B cell (primary cell): Measurements from ENCODE around the gene UBE2F. TPM values are rescaled to one million over a fixed set of nuclear protein-coding genes. Genes with fewer than 3 reads are reported as not detected.
A peak's percentile ranks its signal among the peaks of the same experiment; 100 is the strongest.

Source experiments
- ATAC-seq: fragments of 200-7000 bp; cut with Tn5 transposase; one replicate; pipeline ENCODE4 v1.10.0; 2021; ENCODE audit warnings: low read depth, mild to moderate bottlenecking, moderate number of reproducible peaks, moderate library complexity
- CTCF ChIA-PET: fragments of 350-600 bp; sonication (Branson Sonifier 250); formaldehyde crosslinking; loops from one replicate; lab custom pipeline; 2021; ENCODE audit warnings: antibody characterized with exemption, inconsistent platforms; lab: Charles Lee
- POLR2A ChIA-PET: fragments of 350-600 bp; sonication (Branson Sonifier 250); formaldehyde crosslinking; loops from one replicate; lab custom pipeline; 2021; ENCODE audit warnings: antibody characterized with exemption; lab: Charles Lee
- DNase-seq: peaks from one replicate; pipeline ENCODE4 v3.0.0; 2013
- H2AFZ ChIP-seq: 2 replicates; pipeline ENCODE4 v1.6.1; 2012; ENCODE audit warnings: mild to moderate bottlenecking, low read depth, low read length; ENCODE audit not compliant: insufficient read depth, poor library complexity, severe bottlenecking
- H3K27ac ChIP-seq, 2 donors: 1 replicate in 1 of 2; 2 replicates in 1 of 2; pipeline ENCODE4 v1.5.1; 2012 to 2013; ENCODE audit warnings: low read length in 2 of 2, mild to moderate bottlenecking in 2 of 2, moderate library complexity in 1 of 2
- H3K27me3 ChIP-seq, 4 experiments: fragments of 200-600 bp in 1 of 4; sonication (generic) in 1 of 4; replicated peaks in 1 of 4; 1 replicate in 2 of 4; 2 replicates in 2 of 4; pipeline versions ENCODE4 v1.6.1 to v1.7.0; 2013 to 2016; ENCODE audit warnings: low read length in 3 of 4, mild to moderate bottlenecking in 2 of 4, mixed read lengths in 1 of 4, moderate library complexity in 1 of 4; ENCODE audit not compliant: insufficient read depth in 4 of 4, control insufficient read depth in 3 of 4; ENCODE audit errors: control extremely low read depth in 1 of 4
- H3K36me3 ChIP-seq, 2 experiments: replicated peaks in 1 of 2; 1 replicate in 1 of 2; 2 replicates in 1 of 2; pipeline versions ENCODE4 v1.6.1 to v1.7.1; 2013; ENCODE audit warnings: low read length in 1 of 2; ENCODE audit not compliant: insufficient read depth in 2 of 2, control insufficient read depth in 1 of 2; ENCODE audit errors: control extremely low read depth in 1 of 2, extremely low read depth in 1 of 2
- H3K4me1 ChIP-seq, 2 donors: fragments of 200-600 bp in 1 of 2; sonication (generic) in 1 of 2; 1 replicate in 1 of 2; 2 replicates in 1 of 2; pipeline versions ENCODE4 v1.5.1 to v1.6.1; 2013 to 2017; ENCODE audit warnings: low read length in 2 of 2; ENCODE audit not compliant: control insufficient read depth in 2 of 2, insufficient read depth in 2 of 2
- H3K4me2 ChIP-seq: replicated peaks from 2 replicates; pipeline ENCODE3; 2012; ENCODE audit warnings: mild to moderate bottlenecking, low read depth, low read length; ENCODE audit not compliant: poor library complexity, severe bottlenecking
- H3K4me3 ChIP-seq, 5 experiments: fragments of 200-600 bp in 1 of 5; sonication (generic) in 1 of 5; 1 replicate in 3 of 5; 2 replicates in 2 of 5; pipeline versions ENCODE4 v1.5.1 to v1.7.0; 2011 to 2016; ENCODE audit warnings: low read length in 4 of 5, mild to moderate bottlenecking in 4 of 5, low read depth in 2 of 5, control low read depth in 1 of 5, moderate library complexity in 1 of 5; ENCODE audit not compliant: insufficient read depth in 1 of 5; ENCODE audit errors: control extremely low read depth in 1 of 5, extremely low read depth in 1 of 5
- H3K79me2 ChIP-seq: fragments of 200-600 bp; sonication (generic); one replicate; pipeline ENCODE4 v1.6.0; 2016; ENCODE audit warnings: low read length; ENCODE audit not compliant: control insufficient read depth, insufficient read depth
- H3K9ac ChIP-seq: fragments of 200-600 bp; sonication (generic); 2 replicates; pipeline ENCODE4 v1.6.1; 2017; ENCODE audit warnings: mild to moderate bottlenecking, low read length, moderate library complexity
- H3K9me3 ChIP-seq, 3 donors: one replicate each; pipeline versions ENCODE4 v1.6.1 to v1.7.1; 2013; ENCODE audit warnings: low read length in 2 of 3; ENCODE audit not compliant: control insufficient read depth in 2 of 3, insufficient read depth in 1 of 3; ENCODE audit errors: control extremely low read depth in 1 of 3
- H4K20me1 ChIP-seq: 2 replicates; pipeline ENCODE4 v1.6.0; 2012; ENCODE audit warnings: mild to moderate bottlenecking, low read length; ENCODE audit not compliant: insufficient read depth, control insufficient read depth, poor library complexity, severe bottlenecking
- H3K27ac Mint-ChIP-seq: one replicate; pipeline ENCODE4 v1.8.0; 2021; ENCODE audit warnings: mixed read lengths
- H3K27me3 Mint-ChIP-seq: one replicate; pipeline ENCODE4 v1.8.0; 2021; ENCODE audit warnings: mixed read lengths
- H3K4me1 Mint-ChIP-seq: one replicate; pipeline ENCODE4 v1.8.0; 2021; ENCODE audit warnings: mixed read lengths
- H3K4me3 Mint-ChIP-seq: one replicate; pipeline ENCODE4 v1.8.0; 2021; ENCODE audit warnings: mixed read lengths
- H3K9me3 Mint-ChIP-seq: one replicate; pipeline ENCODE4 v1.8.0; 2022; ENCODE audit warnings: mixed read lengths; ENCODE audit not compliant: insufficient read depth
- CTCF ChIP-seq: fragments of 200-600 bp; IDR thresholded peaks from one replicate; pipeline ENCODE4 v1.8.0; 2022; ENCODE audit warnings: antibody characterized with exemption, mild to moderate bottlenecking
- EZH2 ChIP-seq: IDR thresholded peaks from 2 replicates; pipeline ENCODE4 v1.6.1; 2012; ENCODE audit warnings: borderline replicate concordance, low read depth, mild to moderate bottlenecking, moderate library complexity, low read length; ENCODE audit not compliant: insufficient read depth, poor library complexity, severe bottlenecking
- WGBS: methylation state at CpG from one replicate; pipeline ENCODE4 v1.1.5; 2013; ENCODE audit warnings: missing lambda C conversion rate; ENCODE audit not compliant: insufficient coverage; 5-methylcytosine and 5-hydroxymethylcytosine counted together
- intact Hi-C: fragments of 100-400 bp; cut with micrococcal nuclease; formaldehyde crosslinking; loops from one replicate; pipeline ENCODE4 v1.10.0; 2022
- polyA plus RNA-seq: library from polyadenylated mRNA; depleted of rRNA; stranded (reverse); fragments of >200 nt; gene quantifications from 2 replicates; pipeline ENCODE4 v1.2.3, GENCODE V29; 2012
- total RNA-seq, 2 donors: library from RNA; stranded (reverse); fragments of 120-200 nt in 1 of 2; gene quantifications; 1 replicate in 1 of 2; 2 replicates in 1 of 2; pipeline versions ENCODE4 v1.2.3 to v1.2.4, GENCODE V29; 2013 to 2022

Gene UBE2F
- total and polyA plus RNA-seq, 2 donors (not counting 1 experiment from before 2014, with no cell fraction given), result 22.5 to 57.6 TPM

DNA sequence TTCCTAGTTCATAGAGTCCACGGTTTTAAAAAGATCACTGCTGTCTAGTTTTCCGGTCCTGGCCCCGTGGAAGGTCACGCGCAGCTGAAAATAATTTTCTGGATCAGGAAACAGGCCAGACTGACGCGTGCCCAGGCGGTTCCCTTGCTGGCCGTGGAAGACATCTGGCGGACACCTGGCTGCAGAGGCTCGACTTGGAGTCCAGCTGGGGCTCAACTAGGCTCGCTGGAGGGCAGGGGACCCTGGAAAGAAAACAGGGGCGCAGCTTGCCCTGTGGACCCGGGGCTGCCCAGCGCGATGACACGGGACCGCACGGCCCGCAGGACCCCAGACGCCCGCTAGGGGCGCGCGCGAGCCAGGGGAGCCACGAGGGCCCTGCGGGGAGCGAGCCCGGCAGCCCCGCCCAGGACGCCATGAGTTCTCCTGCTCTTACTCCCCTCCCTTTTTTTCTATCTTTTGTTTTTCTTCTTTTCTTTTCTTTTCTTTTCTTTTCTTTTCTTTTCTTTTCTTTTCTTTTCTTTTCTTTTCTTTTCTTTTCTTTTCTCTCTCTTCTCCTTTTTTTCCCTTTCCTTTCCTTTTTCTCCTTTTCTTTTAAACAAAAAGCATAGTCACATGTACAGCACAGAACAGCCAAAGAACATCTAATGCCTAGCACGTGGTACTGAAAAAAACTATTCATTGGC, 43.2 kb upstream of the UBE2F start:
- Mint-ChIP-seq H3K4me3 (peak overlapping the region; percentile 65), H3K4me1 (peaks cover 18% of the 10 kb centered on the region), H3K27ac (peak overlapping the region; percentile 15), H3K27me3 (no peaks in the 10 kb centered on the region), H3K9me3 (no peaks in the 10 kb centered on the region)
- H3K9me3 ChIP-seq, result peaks cover 0 to 4% (median 0%) of the 10 kb centered on the region in 3 donors
- peak overlapping the region; percentile 46 for H3K9ac ChIP-seq
- DNase-seq, result peak; percentile 83
- ChIA-PET POLR2A (interaction anchor here (1.6 kb wide), 1 partner anchor 25 kb away, joined by 9 read pairs; no protein-coding TSS in a partner anchor), CTCF (interaction anchor here (0.6 to 1.7 kb wide), 21 partner anchors 8 to 339 kb away, joined by 3 to 17 read pairs (median 4); no protein-coding TSS in a partner anchor)
- TF ChIP-seq CTCF (peak; percentile 99), EZH2 (no peak)
- peaks cover 0 to 5% of the 10 kb centered on the region in 2 donors for H3K4me1 ChIP-seq
- no peak overlapping the region for H3K27ac ChIP-seq
- WGBS, result 13% methylated on average over 31 of the region's 33 CpGs
- intact Hi-C loops, result loop anchor here (2.0 to 5.0 kb wide), 4 partner anchors 19 to 339 kb away; partner anchors contain the start of genes RAMP1 and UBE2F
- H4K20me1 ChIP-seq, result no peaks in the 10 kb centered on the region
- H3K4me3 ChIP-seq, result peak overlapping the region in 3 of 5 experiments; percentile 15 to 41 (median 30)
- peak overlapping the region; percentile 78 for H2AFZ ChIP-seq
- no peaks in the 10 kb centered on the region for H3K36me3 ChIP-seq
- peak; percentile 99 for ATAC-seq
- no peaks in the 10 kb centered on the region for H3K79me2 ChIP-seq
- H3K4me2 ChIP-seq, result peak overlapping the region; percentile 68
- peaks cover 0 to 8% (median 0%) of the 10 kb centered on the region in 4 experiments for H3K27me3 ChIP-seq

DNA sequence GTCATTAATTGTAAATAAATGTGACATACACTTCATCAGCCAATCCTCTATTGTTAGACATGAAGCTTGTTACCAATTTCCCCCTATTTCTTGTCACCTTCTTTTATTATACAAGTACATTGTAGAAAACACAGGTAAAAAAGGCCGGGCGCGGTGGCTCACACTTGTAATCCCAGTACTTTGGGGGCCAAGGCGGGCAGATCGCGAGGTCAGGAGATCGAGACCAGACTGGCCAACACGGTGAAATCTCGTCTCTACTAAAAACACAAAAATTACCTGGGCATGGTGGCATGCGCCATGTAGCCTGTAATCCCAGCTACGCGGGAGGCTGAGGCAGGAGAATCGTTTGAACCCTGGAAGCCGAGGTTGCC, 42.7 kb upstream of the UBE2F start:
- H3K4me1 Mint-ChIP-seq, result peaks cover 16% of the 10 kb centered on the region
- no peak overlapping the region for H3K4me2 ChIP-seq
- no peaks in the 10 kb centered on the region for H3K79me2 ChIP-seq
- ChIA-PET POLR2A (interaction anchor here (1.6 kb wide), 1 partner anchor 25 kb away, joined by 9 read pairs; no protein-coding TSS in a partner anchor), CTCF (interaction anchor here (0.9 to 1.7 kb wide), 5 partner anchors 20 to 211 kb away, joined by 3 to 6 read pairs (median 3); no protein-coding TSS in a partner anchor)
- no peaks in the 10 kb centered on the region for H3K27me3 Mint-ChIP-seq
- H3K36me3 ChIP-seq, result no peaks in the 10 kb centered on the region
- no peak for TF ChIP-seq EZH2
- TF ChIP-seq CTCF, result no peak
- H3K27ac ChIP-seq, result no peak overlapping the region
- DNase-seq (no peak), ATAC-seq (no peak)
- H3K27ac Mint-ChIP-seq, result no peak overlapping the region
- H3K4me3 Mint-ChIP-seq, result no peak overlapping the region
- no peak overlapping the region for H3K9ac ChIP-seq
- peak overlapping the region; percentile 78 for H2AFZ ChIP-seq
- intact Hi-C loops, result loop anchor here (5.0 kb wide), 2 partner anchors 43 to 338 kb away; partner anchors contain the start of gene UBE2F
- H3K4me3 ChIP-seq, result no peak overlapping the region
- WGBS, result 92% methylated on average over 13 of the region's 14 CpGs
- H3K4me1 ChIP-seq, result peaks cover 0 to 5% of the 10 kb centered on the region in 2 donors
- H3K9me3 Mint-ChIP-seq, result no peaks in the 10 kb centered on the region
- no peaks in the 10 kb centered on the region for H4K20me1 ChIP-seq
- H3K27me3 ChIP-seq, result peaks cover 0 to 8% (median 0%) of the 10 kb centered on the region in 4 experiments
- peaks cover 0 to 4% (median 0%) of the 10 kb centered on the region in 3 donors for H3K9me3 ChIP-seq
